IMR-90 (cell line): ENCODE results near the gene CRTC1. TPM values are rescaled to one million over a fixed set of nuclear protein-coding genes. Genes with fewer than 3 reads are reported as not detected.

Experiments
- ATAC-seq: fragments of 200-7000 bp; cut with Tn5 transposase; 2 replicates; pipeline ENCODE4 v1.9.1; 2020; ENCODE audit warnings: low read depth, mild to moderate bottlenecking, moderate library complexity
- BruUV-seq: library from RNA; stranded (reverse); fragments of 400-500 nt; replicated peaks from 2 replicates; lab custom pipeline; 2021; lab: Mats Ljungman, UMichigan
- CTCF ChIA-PET: fragments of 300-600 bp; formaldehyde crosslinking; extraction: SDS; loops from one replicate; lab custom pipeline; 2021; ENCODE audit warnings: antibody characterized with exemption; lab: Yijun Ruan, JAX
- POLR2A ChIA-PET: fragments of 300-600 bp; sonication (Branson Sonifier 250); formaldehyde crosslinking; loops from one replicate; lab custom pipeline; 2022; ENCODE audit warnings: antibody characterized with exemption; ENCODE audit not compliant: unreplicated experiment; lab: Charles Lee
- DNase-seq: peaks from one replicate; pipeline ENCODE4 v3.0.0; 2013
- H2AFZ ChIP-seq: replicated peaks from 2 replicates; pipeline ENCODE3; 2013; ENCODE audit warnings: low read length, mild to moderate bottlenecking; ENCODE audit not compliant: poor library complexity
- H2AK5ac ChIP-seq: 2 replicates; pipeline ENCODE4 v1.6.1; 2013; ENCODE audit warnings: low read depth, low read length, inconsistent platforms
- H2AK9ac ChIP-seq: replicated peaks from 2 replicates; pipeline ENCODE3; 2013; ENCODE audit warnings: mild to moderate bottlenecking, low read depth, low read length, moderate library complexity; ENCODE audit not compliant: poor library complexity
- H2BK120ac ChIP-seq: 2 replicates; pipeline ENCODE4 v1.6.1; 2013; ENCODE audit warnings: low read depth, low read length, inconsistent platforms
- H2BK15ac ChIP-seq: 3 replicates; pipeline ENCODE4 v1.6.1; 2013; ENCODE audit warnings: low read depth, low read length, inconsistent platforms
- H2BK20ac ChIP-seq: 2 replicates; pipeline ENCODE4 v1.6.1; 2013; ENCODE audit warnings: low read depth, mild to moderate bottlenecking, inconsistent platforms, low read length, moderate library complexity
- H2BK5ac ChIP-seq: 2 replicates; pipeline ENCODE4 v1.6.1; 2013; ENCODE audit warnings: mild to moderate bottlenecking, low read depth, low read length, inconsistent platforms; ENCODE audit not compliant: poor library complexity, severe bottlenecking
- H3K14ac ChIP-seq: replicated peaks from 2 replicates; pipeline ENCODE4 v1.6.1; 2013; ENCODE audit warnings: low read depth, low read length, inconsistent platforms
- H3K18ac ChIP-seq: 2 replicates; pipeline ENCODE4 v1.6.1; 2013; ENCODE audit warnings: low read depth, low read length, control low read depth
- H3K23ac ChIP-seq: 2 replicates; pipeline ENCODE4 v1.6.1; 2013; ENCODE audit warnings: low read depth, low read length, inconsistent platforms
- H3K27ac ChIP-seq: 2 replicates; pipeline ENCODE4 v1.5.1; 2013; ENCODE audit warnings: mild to moderate bottlenecking, control low read depth, low read length; ENCODE audit not compliant: insufficient read depth
- H3K27me3 ChIP-seq: 2 replicates; pipeline ENCODE4 v1.6.1; 2013; ENCODE audit warnings: low read length; ENCODE audit not compliant: control insufficient read depth, insufficient read depth
- H3K36me3 ChIP-seq: 2 replicates; pipeline ENCODE4 v1.6.1; 2013; ENCODE audit warnings: low read length, mixed read lengths; ENCODE audit not compliant: control insufficient read depth, insufficient read depth
- H3K4ac ChIP-seq: 2 replicates; pipeline ENCODE4 v1.6.1; 2013; ENCODE audit warnings: low read depth, low read length, inconsistent platforms
- H3K4me1 ChIP-seq: 2 replicates; pipeline ENCODE4 v1.6.1; 2013; ENCODE audit warnings: low read length, mixed read lengths; ENCODE audit not compliant: control insufficient read depth, insufficient read depth
- H3K4me2 ChIP-seq: 2 replicates; pipeline ENCODE4 v1.6.1; 2013; ENCODE audit warnings: low read depth, mild to moderate bottlenecking, control low read depth, low read length, moderate library complexity
- H3K4me3 ChIP-seq: 2 replicates; pipeline ENCODE4 v1.5.1; 2013; ENCODE audit warnings: low read depth, mild to moderate bottlenecking, control low read depth, low read length, moderate library complexity; ENCODE audit not compliant: insufficient read depth
- H3K56ac ChIP-seq: 2 replicates; pipeline ENCODE4 v1.6.1; 2013; ENCODE audit warnings: low read length, inconsistent platforms; ENCODE audit not compliant: insufficient read depth; ENCODE audit errors: extremely low read depth
- H3K79me1 ChIP-seq, 2 experiments: 2 replicates each; pipeline ENCODE4 v1.6.1; 2013; ENCODE audit warnings: low read length in 2 of 2, inconsistent platforms in 1 of 2, low read depth in 1 of 2
- H3K9ac ChIP-seq: 2 replicates; pipeline ENCODE4 v1.6.1; 2013; ENCODE audit warnings: low read depth, low read length, control low read depth
- H3K9me1 ChIP-seq: 2 replicates; pipeline ENCODE4 v1.6.1; 2013; ENCODE audit warnings: low read length, inconsistent platforms; ENCODE audit not compliant: insufficient read depth
- H3K9me3 ChIP-seq: 2 replicates; pipeline ENCODE4 v1.6.1; 2013; ENCODE audit warnings: low read length; ENCODE audit not compliant: control insufficient read depth, insufficient read depth
- H4K20me1 ChIP-seq: 2 replicates; pipeline ENCODE4 v1.6.1; 2013; ENCODE audit warnings: low read length, inconsistent platforms; ENCODE audit not compliant: insufficient read depth
- H4K5ac ChIP-seq: 2 replicates; pipeline ENCODE4 v1.6.1; 2013; ENCODE audit warnings: mild to moderate bottlenecking, low read depth, low read length, control low read depth
- H4K8ac ChIP-seq, 2 experiments: 2 replicates each; pipeline ENCODE4 v1.6.1; 2013; ENCODE audit warnings: low read depth in 2 of 2, low read length in 2 of 2, control low read depth in 1 of 2, inconsistent platforms in 1 of 2
- H4K91ac ChIP-seq: 2 replicates; pipeline ENCODE4 v1.6.1; 2013; ENCODE audit warnings: low read depth, low read length, inconsistent platforms; ENCODE audit not compliant: insufficient read depth
- NFE2L2 ChIP-seq: fragments of 150-350 bp; IDR thresholded peaks from 2 replicates; pipeline ENCODE4 v1.6.1; 2016; ENCODE audit warnings: low read depth, mild to moderate bottlenecking, low read length
- WGBS, 2 experiments: methylation state at CpG; one replicate each; pipeline versions ENCODE4 v1.1.5 to v1.1.7; 2013; ENCODE audit warnings: missing lambda C conversion rate in 2 of 2; ENCODE audit not compliant: insufficient read length in 1 of 2; ENCODE audit errors: extremely low coverage in 2 of 2; 5-methylcytosine and 5-hydroxymethylcytosine counted together
- dilution Hi-C: fragments of 300-500 bp; cut with HindIII; formaldehyde crosslinking; loops from one replicate; pipeline ENCODE4 v1.14.3; 2018; ENCODE audit warnings: low sequenced_read_pairs; ENCODE audit not compliant: unreplicated experiment
- in situ Hi-C: fragments of 300-500 bp; cut with MboI; formaldehyde crosslinking; loops from 3 replicates; pipeline ENCODE4 v1.14.3; 2019; ENCODE audit warnings: low sequenced_read_pairs, inconsistent platforms, mixed read lengths
- intact Hi-C: fragments of 100-400 bp; cut with micrococcal nuclease; formaldehyde crosslinking; loops from 2 replicates; pipeline ENCODE4 v1.10.0; 2022
- polyA plus RNA-seq, 3 experiments: library from polyadenylated mRNA; depleted of rRNA; stranded (reverse); fragments of >200 nt; gene quantifications; 2 replicates each; pipeline ENCODE4 v1.2.3, GENCODE V29; 2012; ENCODE audit warnings: low replicate concordance in 1 of 3
- total RNA-seq: library from RNA; depleted of rRNA; stranded (reverse); fragments of >200 nt; gene quantifications from 2 replicates; pipeline ENCODE4 v1.2.3, GENCODE V29; 2012

The CRTC1 gene
- total and polyA plus RNA-seq, 2 of the 4 experiments (the other 2 are of a cell fraction): 0.18 to 5.7 TPM

DNA sequence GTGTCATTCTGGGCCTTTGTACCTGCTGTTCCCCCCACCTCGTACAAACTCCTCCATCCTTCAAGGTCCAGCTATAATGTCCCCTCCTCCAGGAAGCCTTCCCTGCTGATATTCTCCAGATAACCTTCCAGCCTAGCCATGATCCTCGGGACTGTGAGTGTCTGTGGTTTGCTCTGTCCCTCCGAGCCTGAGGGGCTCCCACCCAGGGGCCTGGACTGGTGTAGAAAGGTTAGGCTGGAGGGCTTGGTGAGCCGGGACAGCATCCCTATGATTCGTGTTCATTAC, 110.5 kb downstream of the CRTC1 start:
- H4K8ac ChIP-seq: no peak overlapping the region
- WGBS, 2 experiments: no CpG with 5 or more reads among the region's 5 CpGs
- intact Hi-C loops: no loop called here
- H3K36me3 ChIP-seq: no peaks in the 10 kb centered on the region
- peaks cover 4% of the 10 kb centered on the region; the same call in 1 of the 2 replicates for H4K20me1 ChIP-seq
- no peaks in the 10 kb centered on the region for H3K79me1 ChIP-seq
- in situ Hi-C loops: no loop called here
- no peak overlapping the region for H3K4ac ChIP-seq
- H3K27me3 ChIP-seq: peaks cover 69% of the 10 kb centered on the region
- H3K18ac ChIP-seq: no peak overlapping the region
- no peak overlapping the region for H3K14ac ChIP-seq
- no peak overlapping the region for H4K5ac ChIP-seq
- no peaks in the 10 kb centered on the region for H3K9me1 ChIP-seq
- BruUV-seq: no TSS peak
- H2AK5ac ChIP-seq: no peak overlapping the region
- H3K4me2 ChIP-seq: no peak overlapping the region
- no peak overlapping the region for H3K27ac ChIP-seq
- TF ChIP-seq NFE2L2: no peak
- no peak overlapping the region for H3K9ac ChIP-seq
- H3K4me1 ChIP-seq: peaks cover 2% of the 10 kb centered on the region; the same call in 1 of the 2 replicates
- no peak overlapping the region for H2BK15ac ChIP-seq
- no peaks in the 10 kb centered on the region for H3K9me3 ChIP-seq
- no peak overlapping the region for H2BK20ac ChIP-seq
- H3K56ac ChIP-seq: no peak overlapping the region
- no peak overlapping the region for H2AK9ac ChIP-seq
- H4K91ac ChIP-seq: no peak overlapping the region
- H2AFZ ChIP-seq: no peak overlapping the region
- CTCF ChIA-PET: no interaction called here
- no peak overlapping the region; the same call in 1 of the 2 replicates for H3K23ac ChIP-seq
- no peak overlapping the region for H3K4me3 ChIP-seq
- H2BK5ac ChIP-seq: no peak overlapping the region
- ATAC-seq (no peak), DNase-seq (no peak)
- H2BK120ac ChIP-seq: no peak overlapping the region
- POLR2A ChIA-PET: no interaction called here
- dilution Hi-C loops: no loop called here
